AG04449 (cell line): Measurements from ENCODE around the gene KRTAP10-3.

Experiments
- CTCF ChIA-PET: fragments of 350-600 bp; formaldehyde crosslinking; extraction: SDS; loops from one replicate; lab custom pipeline; 2021; ENCODE audit warnings: antibody characterized with exemption; lab: Yijun Ruan, JAX
- POLR2A ChIA-PET: fragments of 400-600, 350-600 bp; formaldehyde crosslinking; extraction: SDS; loops from one replicate; lab custom pipeline; 2020; ENCODE audit warnings: antibody characterized with exemption, inconsistent platforms; lab: Yijun Ruan, JAX
- DNase-seq: peaks from one replicate; pipeline ENCODE4 v3.0.0-alpha.2; 2010; ENCODE audit warnings: low read depth, low spot score
- H3K4me3 ChIP-seq: 2 replicates; pipeline ENCODE4 v1.5.1; 2011; ENCODE audit warnings: low read depth, mild to moderate bottlenecking, control low read depth, low read length
- TF ChIP-seq, protein P1 (sequence below): IDR thresholded peaks from one replicate; pipeline ENCODE4 v1.5.1; 2011; ENCODE audit warnings: mild to moderate bottlenecking, moderate library complexity, low read length, control low read depth, inconsistent platforms; ENCODE audit not compliant: insufficient read depth; ENCODE audit errors: missing control alignments

KRTAP10-3 gene

DNA sequence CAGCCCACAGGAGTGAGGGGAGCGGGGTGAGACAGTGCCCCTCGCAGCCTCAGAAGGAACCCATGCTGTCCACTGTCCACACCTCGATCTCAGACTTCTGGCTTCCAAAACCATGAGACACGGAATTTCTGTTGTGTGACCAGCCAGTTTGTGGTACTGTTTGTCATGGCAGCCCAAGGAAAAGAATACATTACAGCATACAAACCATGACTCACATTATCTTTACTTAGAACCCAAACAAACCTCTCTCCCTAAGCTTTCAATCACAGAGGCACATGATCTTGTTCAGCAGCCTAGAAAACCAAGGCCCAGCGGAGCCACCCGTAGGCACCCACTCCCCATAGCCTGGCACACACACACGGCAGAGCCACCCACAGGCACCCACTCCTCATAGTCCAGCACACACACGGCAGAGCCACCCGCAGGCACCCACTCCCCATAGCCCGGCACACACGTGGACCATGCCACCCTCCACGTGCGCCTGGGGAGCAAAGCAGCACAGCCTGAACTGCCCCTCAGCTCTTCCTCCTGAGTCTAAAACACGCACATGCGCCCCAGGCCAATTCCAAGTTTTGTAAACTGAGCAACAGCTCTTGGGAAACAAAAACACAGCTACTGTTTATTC, 14.5 kb upstream of the KRTAP10-3 start:
- TF ChIP-seq, protein P1, sequence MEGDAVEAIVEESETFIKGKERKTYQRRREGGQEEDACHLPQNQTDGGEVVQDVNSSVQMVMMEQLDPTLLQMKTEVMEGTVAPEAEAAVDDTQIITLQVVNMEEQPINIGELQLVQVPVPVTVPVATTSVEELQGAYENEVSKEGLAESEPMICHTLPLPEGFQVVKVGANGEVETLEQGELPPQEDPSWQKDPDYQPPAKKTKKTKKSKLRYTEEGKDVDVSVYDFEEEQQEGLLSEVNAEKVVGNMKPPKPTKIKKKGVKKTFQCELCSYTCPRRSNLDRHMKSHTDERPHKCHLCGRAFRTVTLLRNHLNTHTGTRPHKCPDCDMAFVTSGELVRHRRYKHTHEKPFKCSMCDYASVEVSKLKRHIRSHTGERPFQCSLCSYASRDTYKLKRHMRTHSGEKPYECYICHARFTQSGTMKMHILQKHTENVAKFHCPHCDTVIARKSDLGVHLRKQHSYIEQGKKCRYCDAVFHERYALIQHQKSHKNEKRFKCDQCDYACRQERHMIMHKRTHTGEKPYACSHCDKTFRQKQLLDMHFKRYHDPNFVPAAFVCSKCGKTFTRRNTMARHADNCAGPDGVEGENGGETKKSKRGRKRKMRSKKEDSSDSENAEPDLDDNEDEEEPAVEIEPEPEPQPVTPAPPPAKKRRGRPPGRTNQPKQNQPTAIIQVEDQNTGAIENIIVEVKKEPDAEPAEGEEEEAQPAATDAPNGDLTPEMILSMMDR: no peak
- CTCF ChIA-PET: no interaction called here
- DNase-seq: no peak
- POLR2A ChIA-PET: interaction anchor here (0.7 kb wide), 1 partner anchor 19 kb away, joined by 3 read pairs; the partner anchor contains the start of gene KRTAP10-6
- no peak overlapping the region for H3K4me3 ChIP-seq

DNA sequence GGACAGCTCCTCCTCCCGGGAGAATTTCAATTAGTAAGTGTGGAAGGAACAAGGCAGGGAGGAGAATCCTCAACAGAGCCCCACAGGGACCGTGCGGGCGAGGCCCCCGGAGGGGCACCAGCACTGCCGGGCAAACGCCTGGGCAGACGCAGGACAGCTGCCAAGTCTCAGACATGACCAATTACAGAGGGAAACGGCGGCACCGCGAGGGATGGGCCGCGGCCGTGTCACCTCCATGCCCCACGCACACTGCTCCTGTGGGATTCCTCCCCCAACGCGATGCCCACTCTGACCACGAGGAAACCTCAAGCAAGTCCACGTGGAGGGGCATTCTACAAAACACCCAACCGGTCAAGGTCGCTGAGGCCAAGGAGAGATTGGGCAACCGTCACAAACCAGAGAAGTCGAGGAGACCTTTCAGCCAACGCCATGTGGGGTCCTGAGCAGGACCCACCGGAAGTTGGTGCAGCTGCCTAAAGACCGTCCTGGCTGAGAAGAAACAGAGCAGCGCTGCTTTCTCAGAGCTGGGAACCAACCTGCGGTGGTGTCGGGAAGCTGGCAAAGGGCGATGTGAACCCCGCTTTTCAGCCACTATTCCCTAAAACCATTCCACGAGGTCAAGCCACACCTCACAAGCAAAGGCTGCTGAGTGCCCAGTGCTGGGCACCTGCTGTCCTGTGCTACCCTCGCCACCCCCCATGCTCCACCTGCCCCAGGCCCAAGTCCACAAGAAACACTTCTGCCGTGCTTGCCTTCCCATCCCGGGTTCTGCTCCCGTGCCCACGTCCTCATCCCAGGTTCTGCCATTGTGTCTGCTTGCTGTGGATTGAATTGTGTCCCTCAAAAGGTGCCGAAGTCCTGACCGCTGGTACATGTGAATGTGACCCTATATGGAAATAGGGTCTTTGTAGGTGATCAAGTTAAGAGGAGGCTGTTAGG, 13.5 kb upstream of the KRTAP10-3 start:
- ChIA-PET CTCF (no interaction called here), POLR2A (no interaction called here)
- TF ChIP-seq, protein P1: no peak
- no peak overlapping the region for H3K4me3 ChIP-seq
- DNase-seq: no peak

DNA sequence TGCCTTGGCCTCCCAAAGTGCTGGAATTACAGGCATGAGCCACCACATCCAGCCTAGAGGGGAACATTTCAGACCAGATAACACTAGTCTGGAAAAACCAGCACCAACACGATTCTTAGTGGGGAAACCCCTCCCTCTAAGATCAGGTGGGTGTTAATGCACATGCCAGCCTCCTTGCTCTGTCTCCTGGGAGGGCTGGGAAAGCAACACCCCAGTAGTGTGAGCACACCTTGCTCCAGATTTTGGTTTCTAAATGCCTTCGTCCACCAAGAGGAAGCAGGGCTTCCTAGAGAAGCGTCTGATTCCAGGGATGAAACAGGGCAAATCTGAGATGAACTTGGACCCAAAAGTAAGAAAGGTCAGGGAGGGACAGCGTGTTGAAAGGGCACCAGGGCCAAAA, 12.7 kb upstream of the KRTAP10-3 start:
- DNase-seq: no peak

DNA sequence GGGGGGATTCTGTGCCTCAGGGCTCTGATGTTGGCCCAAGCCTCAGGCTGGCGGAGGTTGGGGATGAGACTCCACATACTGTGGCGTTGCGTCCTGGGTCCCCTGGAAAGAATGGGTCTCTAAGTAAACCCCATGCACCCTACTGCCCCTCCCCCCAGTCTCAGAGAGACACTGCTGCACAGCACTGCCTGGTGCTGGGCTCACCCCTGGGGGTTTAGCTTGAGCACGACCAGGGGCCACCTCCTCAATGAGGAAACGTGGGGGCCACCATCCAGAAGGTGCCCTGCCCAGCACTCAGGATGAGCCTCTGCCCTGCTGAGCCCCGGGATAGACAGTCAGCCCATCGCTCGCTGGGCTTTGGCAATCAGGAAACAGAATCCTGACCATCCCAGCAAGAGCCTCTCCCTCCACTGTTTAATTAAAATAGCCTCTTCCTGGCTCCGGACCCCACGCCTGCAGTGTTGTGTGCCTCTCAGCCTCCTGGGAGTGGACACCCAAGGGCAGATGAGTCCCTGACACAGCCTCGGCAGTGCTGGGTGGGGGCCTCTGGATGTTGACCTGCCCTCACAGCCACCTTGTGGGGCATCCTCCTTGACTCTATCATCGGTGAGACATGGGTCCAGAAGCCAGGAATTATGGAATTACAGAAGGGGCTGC, 11.4 kb upstream of the KRTAP10-3 start:
- no peak for DNase-seq
- POLR2A ChIA-PET: no interaction called here
- TF ChIP-seq, protein P1: no peak
- CTCF ChIA-PET: no interaction called here
- no peak overlapping the region for H3K4me3 ChIP-seq

More for the DNA sequence above, 12.7 kb upstream of the KRTAP10-3 start:
- H3K4me3 ChIP-seq: no peak overlapping the region
- ChIA-PET CTCF (no interaction called here), POLR2A (no interaction called here)
- TF ChIP-seq, protein P1: no peak

DNA sequence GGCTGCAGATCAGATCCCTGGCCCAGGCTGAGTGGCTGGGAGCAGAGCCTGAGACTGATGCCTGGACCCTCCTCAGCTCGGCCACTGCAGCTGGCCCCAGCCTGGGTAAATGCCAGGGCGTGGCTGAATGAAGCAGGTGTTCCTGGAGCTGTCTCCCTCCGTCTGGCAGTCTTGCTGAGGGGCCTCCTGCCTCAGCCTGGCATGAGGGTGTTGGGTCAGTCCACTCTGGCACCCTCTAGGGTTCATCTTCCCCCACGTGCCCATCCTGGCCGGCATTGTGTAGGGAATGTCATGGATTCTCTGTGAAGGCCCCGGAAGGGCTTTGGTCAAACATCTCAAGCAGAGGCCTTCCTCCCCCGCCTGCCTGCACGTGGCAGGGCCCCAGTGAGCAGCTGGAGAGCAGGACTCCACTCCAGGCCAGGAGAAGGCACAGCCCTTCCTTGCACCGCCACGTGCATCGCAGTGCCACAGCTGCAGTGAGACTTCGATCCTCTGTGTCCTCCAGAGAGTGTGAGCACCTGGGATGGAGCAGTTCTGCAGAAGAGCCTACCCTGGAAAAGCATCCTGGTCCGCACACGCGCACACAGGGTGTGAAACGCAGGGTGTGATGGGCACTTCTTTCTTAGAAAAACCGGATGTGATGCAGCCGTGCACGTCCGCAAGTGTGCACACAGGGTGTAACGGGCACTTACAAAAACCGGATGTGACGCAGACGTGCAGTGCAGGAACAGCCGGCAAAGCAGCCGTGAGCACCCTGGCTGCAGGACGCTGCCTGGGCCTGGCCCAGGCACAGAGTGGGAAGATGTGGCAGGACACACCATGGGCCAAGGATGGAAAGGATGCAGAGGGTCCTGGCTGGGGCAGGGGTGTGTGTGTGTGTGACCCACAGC, 10.3 kb upstream of the KRTAP10-3 start:
- no peak for DNase-seq
- POLR2A ChIA-PET: no interaction called here
- H3K4me3 ChIP-seq: no peak overlapping the region
- CTCF ChIA-PET: no interaction called here
- TF ChIP-seq, protein P1: no peak
